Effector memory CD4-positive, alpha-beta T cell (primary cell): Measurements from ENCODE around the gene CDH13.

ENCODE experiments used
- DNase-seq, 3 donors: peaks; one replicate each; pipeline ENCODE4 v3.0.0-alpha.2; 2020
- H3K27ac ChIP-seq: 2 replicates; pipeline ENCODE4 v1.7.0; 2013; ENCODE audit warnings: mild to moderate bottlenecking, low read length, moderate library complexity; ENCODE audit not compliant: insufficient read depth, poor library complexity, severe bottlenecking
- H3K27me3 ChIP-seq: replicated peaks from 2 replicates; pipeline ENCODE4 v1.7.0; 2013; ENCODE audit warnings: mild to moderate bottlenecking, low read length; ENCODE audit not compliant: insufficient read depth, control insufficient read depth, poor library complexity, severe bottlenecking
- H3K36me3 ChIP-seq: 2 replicates; pipeline ENCODE4 v1.7.0; 2013; ENCODE audit warnings: mild to moderate bottlenecking, low read length, moderate library complexity; ENCODE audit not compliant: control insufficient read depth, insufficient read depth
- H3K4me1 ChIP-seq: 2 replicates; pipeline ENCODE4 v1.7.0; 2013; ENCODE audit warnings: low read length, mild to moderate bottlenecking; ENCODE audit not compliant: control insufficient read depth, insufficient read depth, poor library complexity, severe bottlenecking
- H3K4me3 ChIP-seq: 2 replicates; pipeline ENCODE4 v1.7.0; 2013; ENCODE audit warnings: low read length, low read depth, mild to moderate bottlenecking; ENCODE audit not compliant: insufficient read depth, poor library complexity, severe bottlenecking
- H3K9me3 ChIP-seq: 2 replicates; pipeline ENCODE4 v1.7.0; 2013; ENCODE audit warnings: mild to moderate bottlenecking, low read length, moderate library complexity; ENCODE audit not compliant: control insufficient read depth

CDH13 gene

GRCh38 chr16:83116274-83116892, 489.6 kb downstream of the CDH13 start:
- Histone ChIP-seq H3K27me3 (no peaks in the 10 kb centered on the region), H3K9me3 (no peaks in the 10 kb centered on the region), H3K36me3 (no peaks in the 10 kb centered on the region), H3K27ac (no peak overlapping the region), H3K4me3 (no peak overlapping the region), H3K4me1 (no peaks in the 10 kb centered on the region)
- no peak for DNase-seq

DNA sequence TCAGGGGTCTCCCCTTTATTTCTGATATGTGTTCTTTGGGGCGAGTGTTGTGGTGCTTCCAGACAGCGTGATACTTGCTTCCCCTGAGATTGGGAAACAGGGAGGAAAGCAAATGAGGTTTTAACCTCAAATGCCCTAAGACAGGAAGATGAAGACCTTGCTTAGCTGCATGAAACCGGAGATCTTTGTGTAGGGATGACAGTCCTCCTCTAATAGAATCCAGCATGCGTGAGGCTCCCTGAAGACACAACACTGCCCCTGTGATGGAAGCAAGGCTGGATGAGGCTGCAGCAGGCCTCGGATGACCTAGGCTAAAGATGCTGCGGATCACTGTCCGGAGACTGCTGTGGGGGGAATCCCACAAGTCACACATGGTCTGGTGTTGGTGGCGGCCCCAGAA, 491.0 kb downstream of the CDH13 start:
- Histone ChIP-seq H3K27me3 (no peaks in the 10 kb centered on the region), H3K4me1 (no peaks in the 10 kb centered on the region), H3K4me3 (no peak overlapping the region), H3K36me3 (no peaks in the 10 kb centered on the region), H3K9me3 (no peaks in the 10 kb centered on the region), H3K27ac (no peak overlapping the region)
- DNase-seq, result no peak

DNA sequence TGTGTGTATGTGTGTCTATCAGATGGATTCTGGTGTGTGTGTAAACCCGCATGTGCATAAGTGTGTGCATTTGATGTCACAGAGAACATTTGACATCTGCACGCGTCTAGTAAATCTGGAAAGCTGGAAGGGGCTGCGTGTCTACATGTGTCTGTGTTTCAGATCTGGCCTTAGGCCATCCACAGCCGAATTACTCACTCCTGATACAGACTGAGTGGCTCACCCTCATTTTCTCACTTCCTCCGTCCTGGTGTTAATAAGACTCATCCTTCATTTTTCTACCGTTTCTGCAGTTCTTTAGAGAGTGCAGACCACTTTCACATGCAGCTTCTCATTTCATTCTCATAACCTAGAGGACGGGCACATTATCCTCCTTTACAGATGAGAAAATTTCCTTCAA, 491.6 kb downstream of the CDH13 start:
- Histone ChIP-seq H3K27ac (no peak overlapping the region), H3K9me3 (no peaks in the 10 kb centered on the region), H3K27me3 (no peaks in the 10 kb centered on the region), H3K4me3 (no peak overlapping the region), H3K4me1 (no peaks in the 10 kb centered on the region), H3K36me3 (no peaks in the 10 kb centered on the region)
- no peak for DNase-seq

DNA sequence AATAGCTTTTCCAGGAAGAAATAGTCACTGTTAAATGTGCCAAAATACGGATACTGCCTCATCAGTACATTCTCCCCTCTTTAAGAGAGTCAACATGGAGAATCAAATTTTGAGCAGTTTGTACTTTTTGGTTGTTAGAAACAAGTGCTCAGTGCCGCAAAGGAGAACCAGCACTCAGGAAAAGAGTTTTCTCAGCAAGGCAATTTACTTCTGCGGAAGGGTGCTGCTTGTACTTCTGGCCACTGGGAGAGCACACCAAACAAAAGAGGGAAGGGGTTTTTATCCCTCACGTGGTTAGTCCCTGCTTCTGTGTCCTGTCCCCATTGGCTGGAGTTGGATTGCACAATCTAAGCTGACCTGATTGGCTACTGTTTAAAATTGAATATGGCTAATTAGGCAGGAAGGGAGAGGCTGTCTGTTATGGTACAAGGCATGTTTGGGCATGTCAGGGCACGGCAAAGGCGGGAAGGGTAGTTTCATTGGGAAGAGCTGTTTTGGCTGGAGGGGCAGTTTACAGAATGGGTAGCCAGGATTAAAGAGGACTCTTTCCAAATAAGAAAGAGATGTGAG, 499.3 kb downstream of the CDH13 start:
- H3K4me1 ChIP-seq, result no peaks in the 10 kb centered on the region
- H3K9me3 ChIP-seq, result no peaks in the 10 kb centered on the region
- no peaks in the 10 kb centered on the region for H3K36me3 ChIP-seq
- H3K27ac ChIP-seq, result no peak overlapping the region
- H3K4me3 ChIP-seq, result no peak overlapping the region
- no peaks in the 10 kb centered on the region for H3K27me3 ChIP-seq
- DNase-seq, result no peak

GRCh38 chr16:83128041-83128440, 501.3 kb downstream of the CDH13 start:
- Histone ChIP-seq H3K4me3 (no peak overlapping the region), H3K27ac (no peak overlapping the region), H3K9me3 (no peaks in the 10 kb centered on the region), H3K27me3 (no peaks in the 10 kb centered on the region), H3K4me1 (no peaks in the 10 kb centered on the region), H3K36me3 (no peaks in the 10 kb centered on the region)
- no peak for DNase-seq

GRCh38 chr16:83130039-83130438, 503.3 kb downstream of the CDH13 start:
- no peak for DNase-seq
- H3K4me1 ChIP-seq, result no peaks in the 10 kb centered on the region
- H3K27ac ChIP-seq, result no peak overlapping the region
- no peaks in the 10 kb centered on the region for H3K36me3 ChIP-seq
- no peaks in the 10 kb centered on the region for H3K9me3 ChIP-seq
- no peaks in the 10 kb centered on the region for H3K27me3 ChIP-seq
- no peak overlapping the region for H3K4me3 ChIP-seq

GRCh38 chr16:83134638-83135037, 507.9 kb downstream of the CDH13 start:
- H3K27ac ChIP-seq, result no peak overlapping the region
- no peaks in the 10 kb centered on the region for H3K27me3 ChIP-seq
- no peaks in the 10 kb centered on the region for H3K36me3 ChIP-seq
- no peak overlapping the region for H3K4me3 ChIP-seq
- DNase-seq, result no peak
- H3K4me1 ChIP-seq, result no peaks in the 10 kb centered on the region
- no peaks in the 10 kb centered on the region for H3K9me3 ChIP-seq

- no peaks in the 10 kb centered on the region for H3K27me3 ChIP-seq
- H3K36me3 ChIP-seq, result no peaks in the 10 kb centered on the region
- no peak for DNase-seq
- no peak overlapping the region for H3K4me3 ChIP-seq
- no peaks in the 10 kb centered on the region for H3K9me3 ChIP-seq
- H3K4me1 ChIP-seq, result no peaks in the 10 kb centered on the region
- H3K27ac ChIP-seq, result no peak overlapping the region
These were observed 509.6 kb downstream of the CDH13 start for GRCh38 chr16:83136419-83136818.

GRCh38 chr16:83136924-83137323, 510.2 kb downstream of the CDH13 start:
- no peak overlapping the region for H3K4me3 ChIP-seq
- H3K27me3 ChIP-seq, result no peaks in the 10 kb centered on the region
- no peaks in the 10 kb centered on the region for H3K4me1 ChIP-seq
- DNase-seq, result no peak
- no peak overlapping the region for H3K27ac ChIP-seq
- no peaks in the 10 kb centered on the region for H3K36me3 ChIP-seq
- no peaks in the 10 kb centered on the region for H3K9me3 ChIP-seq

- Histone ChIP-seq H3K4me1 (no peaks in the 10 kb centered on the region), H3K4me3 (peak overlapping the region; percentile 19), H3K36me3 (no peaks in the 10 kb centered on the region), H3K27me3 (no peaks in the 10 kb centered on the region), H3K9me3 (no peaks in the 10 kb centered on the region), H3K27ac (no peak overlapping the region)
- DNase-seq, result no peak
These were observed 510.6 kb downstream of the CDH13 start for GRCh38 chr16:83137326-83137781.
